ENCODE results near the gene RXFP3.

Gene RXFP3

GRCh38 chr5:33891788-33892619 is 44.2 kb upstream of the RXFP3 start, which contains the start of gene ADAMTS12:
Gene ADAMTS12, minus strand, starts transcription at chr5:33891990. Its CDS starts 134 bp downstream, at chr5:33891856.
- no peaks in the 10 kb centered on the region for H3K36me3 Mint-ChIP-seq (ENCODE audit: low read depth)
- peaks cover 39% of the 10 kb centered on the region for H3K4me1 Mint-ChIP-seq
- no peaks in the 10 kb centered on the region for H3K9me3 Mint-ChIP-seq
- peak within 1 kb of the TSS; percentile 86 to 94 (median 90) for H3K4me3 Mint-ChIP-seq
- H3K27ac Mint-ChIP-seq = peak within 1 kb of the TSS; percentile 91 to 95 (median 92)
- no peaks in the 10 kb centered on the region for H3K27me3 Mint-ChIP-seq (ENCODE audit: low read depth)
- no peak for TF ChIP-seq CTCF (IDR thresholded peaks at IDR 0.05; ENCODE audit: unreplicated experiment in 3 of 3)

GRCh38 chr5:33892620-33893137 is 43.5 kb upstream of the RXFP3 start:
- H3K27me3 Mint-ChIP-seq (ENCODE audit: low read depth) = no peaks in the 10 kb centered on the region
- peak overlapping the region; percentile 80 to 86 (median 84) for H3K4me3 Mint-ChIP-seq
- no peaks in the 10 kb centered on the region for H3K36me3 Mint-ChIP-seq (ENCODE audit: low read depth)
- H3K9me3 Mint-ChIP-seq = no peaks in the 10 kb centered on the region
- H3K4me1 Mint-ChIP-seq = peaks cover 39% of the 10 kb centered on the region
- peak overlapping the region; percentile 82 to 92 (median 82) for H3K27ac Mint-ChIP-seq
- no peak for TF ChIP-seq CTCF (IDR thresholded peaks at IDR 0.05; ENCODE audit: unreplicated experiment in 3 of 3)

- Mint-ChIP-seq H3K27ac (no peak overlapping the region), H3K4me1 (peaks cover 31% of the 10 kb centered on the region), H3K4me3 (peak overlapping the region in 1 of 3 experiments; percentile 11), H3K36me3 (ENCODE audit: low read depth) (no peaks in the 10 kb centered on the region), H3K9me3 (no peaks in the 10 kb centered on the region), H3K27me3 (ENCODE audit: low read depth) (no peaks in the 10 kb centered on the region)
- no peak for TF ChIP-seq CTCF (IDR thresholded peaks at IDR 0.05; ENCODE audit: unreplicated experiment in 3 of 3)
Measured at GRCh38 chr5:33894566-33894965, 41.6 kb upstream of the RXFP3 start.

- no peak for TF ChIP-seq CTCF (IDR thresholded peaks at IDR 0.05; ENCODE audit: unreplicated experiment in 3 of 3)
- H3K36me3 Mint-ChIP-seq (ENCODE audit: low read depth) = no peaks in the 10 kb centered on the region
- no peaks in the 10 kb centered on the region for H3K27me3 Mint-ChIP-seq (ENCODE audit: low read depth)
- peaks cover 4% of the 10 kb centered on the region for H3K4me1 Mint-ChIP-seq
- H3K9me3 Mint-ChIP-seq = peaks cover 30% of the 10 kb centered on the region
- H3K4me3 Mint-ChIP-seq = no peak overlapping the region
- H3K27ac Mint-ChIP-seq = peak overlapping the region; percentile 23 to 70 (median 59)
Measured at GRCh38 chr5:33901156-33901555, 35.0 kb upstream of the RXFP3 start.

GRCh38 chr5:33903118-33903517 is 33.1 kb upstream of the RXFP3 start:
- Mint-ChIP-seq H3K9me3 (peaks cover 45% of the 10 kb centered on the region), H3K27ac (no peak overlapping the region), H3K4me1 (peaks cover 4% of the 10 kb centered on the region), H3K27me3 (ENCODE audit: low read depth) (peaks cover 3% of the 10 kb centered on the region), H3K36me3 (ENCODE audit: low read depth) (no peaks in the 10 kb centered on the region), H3K4me3 (no peak overlapping the region)
- no peak for TF ChIP-seq CTCF (IDR thresholded peaks at IDR 0.05; ENCODE audit: unreplicated experiment in 3 of 3)
